A673 (cell line): Measurements from ENCODE around the gene EFCAB7. TPM values are rescaled to one million over a fixed set of nuclear protein-coding genes. Genes with fewer than 3 reads are reported as not detected.
A peak's percentile ranks its signal among the peaks of the same experiment; 100 is the strongest.

Experiments used
- BruUV-seq: library from RNA; stranded (reverse); fragments of 400-500 nt; replicated peaks from 2 replicates; lab custom pipeline; 2021; lab: Mats Ljungman, UMichigan
- CTCF ChIA-PET: fragments of 300-600 bp; sonication (Branson Sonifier 250); formaldehyde crosslinking; loops from one replicate; lab custom pipeline; 2022; ENCODE audit warnings: antibody characterized with exemption; lab: Charles Lee
- POLR2A ChIA-PET: fragments of 300-600 bp; sonication (Branson Sonifier 250); formaldehyde crosslinking; loops from one replicate; lab custom pipeline; 2022; ENCODE audit warnings: antibody characterized with exemption; ENCODE audit not compliant: low non-redundant PET; lab: Charles Lee
- DNase-seq: peaks from one replicate; pipeline ENCODE4 v3.0.0-alpha.2; 2015; ENCODE audit warnings: low spot score
- H3K27ac ChIP-seq: fragments of 200-600 bp; sonication (generic); 2 replicates; pipeline ENCODE4 v1.5.1; 2016; ENCODE audit warnings: mixed run types, low read depth, mild to moderate bottlenecking, mixed read lengths, antibody characterized with exemption, low read length; ENCODE audit not compliant: poor library complexity, severe bottlenecking
- H3K27me3 ChIP-seq: fragments of 200-600 bp; sonication (generic); replicated peaks from 2 replicates; pipeline ENCODE4 v1.6.1; 2017; ENCODE audit warnings: mixed run types, low read depth, mild to moderate bottlenecking, mixed read lengths, antibody characterized with exemption, low read length; ENCODE audit not compliant: insufficient read depth, poor library complexity
- H3K36me3 ChIP-seq: fragments of 200-600 bp; sonication (generic); 2 replicates; pipeline ENCODE4 v1.6.1; 2016; ENCODE audit warnings: mixed run types, mild to moderate bottlenecking, mixed read lengths, antibody characterized with exemption, low read length; ENCODE audit not compliant: insufficient read depth, poor library complexity, severe bottlenecking
- H3K4me1 ChIP-seq: fragments of 200-600 bp; sonication (generic); 2 replicates; pipeline ENCODE4 v1.6.1; 2017; ENCODE audit warnings: mixed run types, mild to moderate bottlenecking, mixed read lengths, antibody characterized with exemption, low read length; ENCODE audit not compliant: insufficient read depth, poor library complexity, severe bottlenecking
- H3K4me3 ChIP-seq: fragments of 200-600 bp; sonication (generic); 2 replicates; pipeline ENCODE4 v1.5.1; 2016; ENCODE audit warnings: low read depth, mixed run types, mild to moderate bottlenecking, mixed read lengths, low read length; ENCODE audit not compliant: poor library complexity, severe bottlenecking
- H3K9me3 ChIP-seq: fragments of 200-600 bp; sonication (generic); 2 replicates; pipeline ENCODE4 v1.6.1; 2016; ENCODE audit warnings: mixed run types, low read depth, mild to moderate bottlenecking, mixed read lengths, antibody characterized with exemption, low read length; ENCODE audit not compliant: poor library complexity, severe bottlenecking
- EZH2 ChIP-seq: fragments of 200-600 bp; sonication (generic); IDR thresholded peaks from 2 replicates; pipeline ENCODE4 v1.6.1; 2017; ENCODE audit warnings: borderline replicate concordance, low read depth, mild to moderate bottlenecking, mixed read lengths, antibody characterized with exemption, low read length; ENCODE audit not compliant: poor library complexity, severe bottlenecking
- intact Hi-C: fragments of 100-400 bp; cut with micrococcal nuclease; formaldehyde crosslinking; loops from one replicate; pipeline ENCODE4 v1.10.0; 2022; ENCODE audit not compliant: unreplicated experiment
- total RNA-seq: library from RNA; stranded (reverse); gene quantifications from 2 replicates; pipeline ENCODE4 v1.2.3, GENCODE V29; 2021
- TF ChIP-seq, protein P1 (sequence below): fragments of 300-800, 200-600 bp; sonication (generic); conservative IDR thresholded peaks from 2 replicates; pipeline ENCODE4 v1.5.1; 2017; ENCODE audit warnings: low read depth, mild to moderate bottlenecking, antibody characterized with exemption, low read length, moderate library complexity, mixed read lengths

EFCAB7 gene
- total RNA-seq, 1 experiment from 2014 or later, result 21.6 TPM

DNA sequence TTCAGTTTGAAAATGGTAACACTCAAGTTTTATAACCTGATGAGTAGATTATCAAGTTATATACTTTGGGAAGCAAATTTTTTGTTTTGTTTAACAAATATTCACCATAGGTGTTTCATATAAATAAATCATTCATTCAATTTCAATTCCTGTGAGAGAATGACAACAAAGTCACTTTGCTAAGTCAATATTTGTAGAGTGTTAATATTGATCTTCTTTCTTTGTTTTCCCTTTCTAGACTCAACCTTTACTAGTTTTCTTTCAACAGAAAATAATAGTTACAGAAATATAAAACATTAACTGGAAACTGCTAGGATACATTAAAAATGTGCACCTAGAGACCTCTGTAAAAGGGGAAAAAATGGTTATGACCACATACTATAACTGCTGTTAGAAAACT lies 11.1 kb downstream of the EFCAB7 start:
- Histone ChIP-seq H3K27me3 (no peaks in the 10 kb centered on the region), H3K4me3 (no peak overlapping the region), H3K4me1 (no peaks in the 10 kb centered on the region), H3K9me3 (no peaks in the 10 kb centered on the region), H3K27ac (no peak overlapping the region), H3K36me3 (peaks cover 31% of the 10 kb centered on the region)
- TF ChIP-seq, protein P1, sequence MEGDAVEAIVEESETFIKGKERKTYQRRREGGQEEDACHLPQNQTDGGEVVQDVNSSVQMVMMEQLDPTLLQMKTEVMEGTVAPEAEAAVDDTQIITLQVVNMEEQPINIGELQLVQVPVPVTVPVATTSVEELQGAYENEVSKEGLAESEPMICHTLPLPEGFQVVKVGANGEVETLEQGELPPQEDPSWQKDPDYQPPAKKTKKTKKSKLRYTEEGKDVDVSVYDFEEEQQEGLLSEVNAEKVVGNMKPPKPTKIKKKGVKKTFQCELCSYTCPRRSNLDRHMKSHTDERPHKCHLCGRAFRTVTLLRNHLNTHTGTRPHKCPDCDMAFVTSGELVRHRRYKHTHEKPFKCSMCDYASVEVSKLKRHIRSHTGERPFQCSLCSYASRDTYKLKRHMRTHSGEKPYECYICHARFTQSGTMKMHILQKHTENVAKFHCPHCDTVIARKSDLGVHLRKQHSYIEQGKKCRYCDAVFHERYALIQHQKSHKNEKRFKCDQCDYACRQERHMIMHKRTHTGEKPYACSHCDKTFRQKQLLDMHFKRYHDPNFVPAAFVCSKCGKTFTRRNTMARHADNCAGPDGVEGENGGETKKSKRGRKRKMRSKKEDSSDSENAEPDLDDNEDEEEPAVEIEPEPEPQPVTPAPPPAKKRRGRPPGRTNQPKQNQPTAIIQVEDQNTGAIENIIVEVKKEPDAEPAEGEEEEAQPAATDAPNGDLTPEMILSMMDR, result no peak
- TF ChIP-seq EZH2, result no peak
- BruUV-seq, result no TSS peak
- CTCF ChIA-PET, result no interaction called here
- intact Hi-C loops, result loop anchor here (10.0 kb wide), 1 partner anchor 210 kb away; the partner anchor contains the start of gene FOXD3
- DNase-seq, result no peak
- POLR2A ChIA-PET, result no interaction called here

DNA sequence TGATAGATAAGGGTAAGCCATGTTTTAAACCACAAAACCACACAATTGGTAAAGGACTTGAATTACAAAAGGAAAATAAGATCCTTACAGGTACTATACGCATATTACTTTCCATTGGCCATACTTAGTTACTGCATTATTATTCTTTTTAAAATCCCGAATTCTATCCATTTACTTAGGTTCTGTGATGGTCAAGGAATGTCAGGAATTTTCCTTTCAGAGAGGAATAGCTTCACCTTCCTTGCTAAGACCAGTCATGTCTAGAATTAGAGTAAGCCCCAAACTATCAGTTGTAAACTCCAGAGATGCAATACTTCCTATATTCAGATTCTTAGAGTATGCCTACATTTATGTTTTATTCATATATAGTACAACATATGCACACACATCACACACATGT lies 13.7 kb downstream of the EFCAB7 start:
- H3K27me3 ChIP-seq, result no peaks in the 10 kb centered on the region
- no TSS peak for BruUV-seq
- ChIA-PET POLR2A (no interaction called here), CTCF (no interaction called here)
- intact Hi-C loops, result loop anchor here (5.0 to 10.0 kb wide), 2 partner anchors 212 to 695 kb away; partner anchors contain the start of gene FOXD3
- TF ChIP-seq, protein P1, result no peak
- TF ChIP-seq EZH2, result no peak
- no peaks in the 10 kb centered on the region for H3K4me1 ChIP-seq
- peaks cover 28% of the 10 kb centered on the region for H3K36me3 ChIP-seq
- no peak overlapping the region for H3K27ac ChIP-seq
- no peaks in the 10 kb centered on the region for H3K9me3 ChIP-seq
- no peak overlapping the region for H3K4me3 ChIP-seq
- DNase-seq, result no peak

DNA sequence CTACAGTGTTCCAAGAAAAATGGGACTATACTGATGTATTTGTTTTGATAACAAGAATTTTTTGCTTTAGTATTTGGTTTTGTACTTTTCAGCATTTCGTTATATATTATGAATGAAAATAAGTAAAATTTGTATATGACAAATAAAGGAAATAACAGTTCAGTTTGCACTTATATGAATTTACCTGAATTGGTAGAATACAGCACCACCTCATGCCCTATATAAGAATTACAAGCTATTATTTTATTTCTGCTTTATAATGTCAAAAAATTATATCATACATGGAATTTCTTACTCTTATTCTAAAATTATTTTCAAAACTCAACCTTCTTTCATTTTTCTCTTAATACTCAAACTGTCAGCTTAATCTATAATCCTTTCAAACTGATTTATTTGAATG lies 14.6 kb downstream of the EFCAB7 start:
- TF ChIP-seq, protein P1, result peak; percentile 68
- no peak for TF ChIP-seq EZH2
- Histone ChIP-seq H3K36me3 (peaks cover 20% of the 10 kb centered on the region), H3K27me3 (no peaks in the 10 kb centered on the region), H3K4me1 (no peaks in the 10 kb centered on the region), H3K4me3 (no peak overlapping the region), H3K9me3 (no peaks in the 10 kb centered on the region), H3K27ac (no peak overlapping the region)
- no TSS peak for BruUV-seq
- peak; percentile 25 for DNase-seq
- intact Hi-C loops, result loop anchor here (5.0 to 10.0 kb wide), 2 partner anchors 213 to 696 kb away; partner anchors contain the start of gene FOXD3
- ChIA-PET POLR2A (no interaction called here), CTCF (interaction anchor here (0.6 to 1.0 kb wide), 3 partner anchors 20 to 696 kb away, joined by 3 to 4 read pairs (median 3); no protein-coding TSS in a partner anchor)
